Natural killer cell (primary cell): ENCODE data around the gene YKT6. TPM values are rescaled to one million over a fixed set of nuclear protein-coding genes. Genes with fewer than 3 reads are reported as not detected.

Experiments used
- ATAC-seq, 3 donors: fragments of 150-1000 bp in 2 of 3; fragments of 200-7000 bp in 1 of 3; cut with Tn5 transposase; 1 replicate in 1 of 3; 2 replicates in 2 of 3; pipeline ENCODE4 v1.10.0; 2021; ENCODE audit warnings: mild to moderate bottlenecking in 2 of 3, moderate library complexity in 2 of 3
- DNase-seq, 2 donors: peaks; one replicate each; pipeline versions ENCODE4 v3.0.0 to v3.0.0-alpha.2; 2013 to 2021; ENCODE audit warnings: mixed read lengths in 1 of 2
- H3K27ac ChIP-seq: one replicate; pipeline ENCODE4 v1.5.1; 2013; ENCODE audit warnings: mild to moderate bottlenecking, low read length
- H3K27me3 ChIP-seq: one replicate; pipeline ENCODE4 v1.6.1; 2013; ENCODE audit warnings: low read length; ENCODE audit not compliant: control insufficient read depth, insufficient read depth
- H3K36me3 ChIP-seq: one replicate; pipeline ENCODE4 v1.6.1; 2013; ENCODE audit warnings: low read length; ENCODE audit not compliant: control insufficient read depth, insufficient read depth
- H3K4me1 ChIP-seq: one replicate; pipeline ENCODE4 v1.6.1; 2013; ENCODE audit warnings: low read length; ENCODE audit not compliant: control insufficient read depth, insufficient read depth
- H3K4me3 ChIP-seq: one replicate; pipeline ENCODE4 v1.5.1; 2013; ENCODE audit warnings: low read length
- H3K9me3 ChIP-seq: one replicate; pipeline ENCODE4 v1.6.1; 2013; ENCODE audit warnings: low read length; ENCODE audit not compliant: control insufficient read depth, insufficient read depth
- H3K27ac Mint-ChIP-seq, 2 donors: one replicate each; pipeline ENCODE4 v1.8.0; 2022; ENCODE audit warnings: mild to moderate bottlenecking in 2 of 2, mixed read lengths in 2 of 2, moderate library complexity in 1 of 2
- H3K27me3 Mint-ChIP-seq, 2 donors: one replicate each; pipeline ENCODE4 v1.8.0; 2022; ENCODE audit warnings: low read depth in 2 of 2, mixed read lengths in 2 of 2
- H3K36me3 Mint-ChIP-seq: one replicate; pipeline ENCODE4 v1.8.0; 2022; ENCODE audit warnings: mixed read lengths
- H3K4me1 Mint-ChIP-seq, 2 donors: one replicate each; pipeline ENCODE4 v1.8.0; 2022; ENCODE audit warnings: mixed read lengths in 2 of 2
- H3K4me3 Mint-ChIP-seq: one replicate; pipeline ENCODE4 v1.8.0; 2022; ENCODE audit warnings: mild to moderate bottlenecking, moderate library complexity, mixed read lengths
- H3K9me3 Mint-ChIP-seq, 2 donors: one replicate each; pipeline ENCODE4 v1.8.0; 2022; ENCODE audit warnings: mixed read lengths in 2 of 2
- CTCF ChIP-seq: fragments of 200-600 bp; IDR thresholded peaks from one replicate; pipeline ENCODE4 v1.8.0; 2022; ENCODE audit warnings: antibody characterized with exemption
- WGBS: methylation state at CpG from one replicate; pipeline ENCODE4 v1.1.7; 2013; ENCODE audit warnings: missing lambda C conversion rate; ENCODE audit not compliant: insufficient coverage; 5-methylcytosine and 5-hydroxymethylcytosine counted together
- intact Hi-C: fragments of 100-400 bp; cut with micrococcal nuclease; formaldehyde crosslinking; loops from one replicate; pipeline ENCODE4 v1.14.2; 2022
- total RNA-seq, 4 donors: library from RNA; stranded (reverse); fragments of 120-200 nt in 1 of 4; gene quantifications; one replicate each; pipeline versions ENCODE4 v1.2.3 to v1.2.4, GENCODE V29; 2013 to 2022

The YKT6 gene
- total RNA-seq, 3 donors from 2014 or later (not counting 1 experiment from before 2014, with no cell fraction given) = 72.4 to 107 (median 87.1) TPM

- Histone ChIP-seq H3K4me3 (no peak overlapping the region), H3K27me3 (no peaks in the 10 kb centered on the region), H3K27ac (no peak overlapping the region), H3K36me3 (no peaks in the 10 kb centered on the region), H3K4me1 (no peaks in the 10 kb centered on the region), H3K9me3 (no peaks in the 10 kb centered on the region)
- intact Hi-C loops = no loop called here
- Mint-ChIP-seq H3K27ac (no peak overlapping the region), H3K9me3 (no peaks in the 10 kb centered on the region), H3K4me1 (no peaks in the 10 kb centered on the region), H3K27me3 (peaks cover 0 to 5% of the 10 kb centered on the region in 2 donors), H3K4me3 (no peak overlapping the region), H3K36me3 (no peaks in the 10 kb centered on the region)
- ATAC-seq (no peak), DNase-seq (no peak)
- no peak for TF ChIP-seq CTCF
- WGBS = 96% methylated on average over 7 of the region's 7 CpGs
These were observed 29.5 kb downstream of the YKT6 start for GRCh38 chr7:44230286-44230685.

DNA sequence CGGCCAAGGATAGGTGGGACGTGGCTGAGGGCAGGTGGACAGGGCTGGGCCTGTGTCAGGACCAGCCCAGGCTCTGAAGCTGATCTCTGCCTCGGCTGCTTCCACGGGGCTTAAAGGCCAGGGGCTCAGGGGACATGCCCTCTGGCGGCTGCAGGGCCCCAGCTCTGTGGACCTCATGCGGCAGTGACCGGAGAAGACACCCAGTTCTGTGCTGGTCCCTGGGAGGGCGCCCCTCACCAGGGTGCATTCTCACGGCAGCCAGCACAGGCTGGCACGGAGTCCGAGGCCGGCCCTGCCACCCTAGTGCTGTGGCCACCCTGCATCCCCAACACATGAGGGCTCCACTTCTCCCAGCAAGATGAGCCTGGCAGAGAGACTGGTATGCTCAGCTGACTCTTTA, 30.3 kb downstream of the YKT6 start:
- DNase-seq (no peak), ATAC-seq (no peak)
- peaks cover 0 to 2% of the 10 kb centered on the region in 2 donors for H3K27me3 Mint-ChIP-seq
- Histone ChIP-seq H3K4me3 (no peak overlapping the region), H3K27ac (no peak overlapping the region), H3K27me3 (no peaks in the 10 kb centered on the region), H3K4me1 (no peaks in the 10 kb centered on the region), H3K9me3 (no peaks in the 10 kb centered on the region), H3K36me3 (no peaks in the 10 kb centered on the region)
- no peak overlapping the region for H3K4me3 Mint-ChIP-seq
- H3K27ac Mint-ChIP-seq = no peak overlapping the region
- no peaks in the 10 kb centered on the region for H3K36me3 Mint-ChIP-seq
- intact Hi-C loops = no loop called here
- no peaks in the 10 kb centered on the region for H3K4me1 Mint-ChIP-seq
- 93% methylated on average over 12 of the region's 12 CpGs for WGBS
- no peak for TF ChIP-seq CTCF
- H3K9me3 Mint-ChIP-seq = no peaks in the 10 kb centered on the region

DNA sequence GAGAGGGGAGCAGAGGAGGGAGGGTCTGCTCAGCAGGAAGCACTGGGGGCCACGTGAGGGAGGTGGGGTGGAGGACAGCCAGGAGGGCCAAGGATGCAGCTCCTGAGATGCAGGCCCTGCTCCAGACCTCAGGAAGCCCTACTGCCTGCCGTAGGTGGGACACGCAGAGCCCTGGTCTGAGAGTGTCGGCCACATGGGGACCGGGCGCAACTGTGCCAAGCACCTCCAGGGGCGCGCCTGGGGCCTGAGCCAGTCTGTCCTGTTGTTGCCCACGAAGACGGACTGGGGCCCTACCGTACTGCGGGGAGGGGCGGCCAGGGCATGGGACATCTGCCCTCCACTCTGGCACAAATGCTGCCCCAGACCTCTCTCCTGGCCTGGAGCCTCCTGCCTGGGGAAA, 31.6 kb downstream of the YKT6 start:
- no peaks in the 10 kb centered on the region for H3K9me3 ChIP-seq
- no peak for TF ChIP-seq CTCF
- ATAC-seq (no peak), DNase-seq (no peak)
- H3K27me3 Mint-ChIP-seq = no peaks in the 10 kb centered on the region
- no peaks in the 10 kb centered on the region for H3K27me3 ChIP-seq
- no peaks in the 10 kb centered on the region for H3K9me3 Mint-ChIP-seq
- intact Hi-C loops = no loop called here
- H3K4me1 ChIP-seq = no peaks in the 10 kb centered on the region
- WGBS = 91% methylated on average over 13 of the region's 13 CpGs
- no peaks in the 10 kb centered on the region for H3K36me3 Mint-ChIP-seq
- H3K36me3 ChIP-seq = no peaks in the 10 kb centered on the region
- H3K4me3 ChIP-seq = no peak overlapping the region
- H3K4me1 Mint-ChIP-seq = no peaks in the 10 kb centered on the region
- H3K4me3 Mint-ChIP-seq = no peak overlapping the region
- no peak overlapping the region for H3K27ac Mint-ChIP-seq
- no peak overlapping the region for H3K27ac ChIP-seq

GRCh38 chr7:44232901-44233715, 32.3 kb downstream of the YKT6 start:
- Mint-ChIP-seq H3K9me3 (no peaks in the 10 kb centered on the region), H3K27me3 (no peaks in the 10 kb centered on the region), H3K4me3 (no peak overlapping the region), H3K36me3 (no peaks in the 10 kb centered on the region), H3K4me1 (no peaks in the 10 kb centered on the region), H3K27ac (no peak overlapping the region)
- no peak overlapping the region for H3K27ac ChIP-seq
- TF ChIP-seq CTCF = no peak
- H3K9me3 ChIP-seq = no peaks in the 10 kb centered on the region
- DNase-seq = no peak
- H3K4me1 ChIP-seq = no peaks in the 10 kb centered on the region
- H3K36me3 ChIP-seq = no peaks in the 10 kb centered on the region
- H3K4me3 ChIP-seq = no peak overlapping the region
- intact Hi-C loops = no loop called here
- no peak for ATAC-seq
- WGBS = 89% methylated on average over 22 of the region's 22 CpGs
- no peaks in the 10 kb centered on the region for H3K27me3 ChIP-seq
